ENCODE data around the gene TCF7L2.

The TCF7L2 gene

DNA sequence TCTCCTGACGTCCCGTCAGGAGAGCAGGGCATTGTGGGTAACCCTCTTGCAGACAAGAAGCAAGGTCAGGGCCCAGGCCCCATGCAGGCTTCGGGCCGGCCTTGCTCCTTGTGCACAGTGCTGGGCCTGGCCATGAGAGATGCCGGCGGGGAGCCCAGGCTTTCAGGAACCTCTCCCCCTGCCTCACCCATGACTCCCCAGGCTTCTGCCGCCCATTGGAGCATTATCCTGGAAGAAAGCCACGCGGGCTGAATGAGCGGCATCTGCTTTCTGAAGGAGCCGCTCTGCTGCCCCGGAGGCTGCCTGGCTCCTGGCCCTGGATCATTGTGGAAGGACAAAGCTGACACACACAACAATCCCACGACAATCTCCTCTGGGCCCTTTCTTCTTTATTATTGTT, 233.5 kb downstream of the TCF7L2 start:
- H3K4me1 ChIP-seq: peaks cover 0 to 25% (median 17%) of the 10 kb centered on the region in 4 donors
- TF ChIP-seq, protein P1, sequence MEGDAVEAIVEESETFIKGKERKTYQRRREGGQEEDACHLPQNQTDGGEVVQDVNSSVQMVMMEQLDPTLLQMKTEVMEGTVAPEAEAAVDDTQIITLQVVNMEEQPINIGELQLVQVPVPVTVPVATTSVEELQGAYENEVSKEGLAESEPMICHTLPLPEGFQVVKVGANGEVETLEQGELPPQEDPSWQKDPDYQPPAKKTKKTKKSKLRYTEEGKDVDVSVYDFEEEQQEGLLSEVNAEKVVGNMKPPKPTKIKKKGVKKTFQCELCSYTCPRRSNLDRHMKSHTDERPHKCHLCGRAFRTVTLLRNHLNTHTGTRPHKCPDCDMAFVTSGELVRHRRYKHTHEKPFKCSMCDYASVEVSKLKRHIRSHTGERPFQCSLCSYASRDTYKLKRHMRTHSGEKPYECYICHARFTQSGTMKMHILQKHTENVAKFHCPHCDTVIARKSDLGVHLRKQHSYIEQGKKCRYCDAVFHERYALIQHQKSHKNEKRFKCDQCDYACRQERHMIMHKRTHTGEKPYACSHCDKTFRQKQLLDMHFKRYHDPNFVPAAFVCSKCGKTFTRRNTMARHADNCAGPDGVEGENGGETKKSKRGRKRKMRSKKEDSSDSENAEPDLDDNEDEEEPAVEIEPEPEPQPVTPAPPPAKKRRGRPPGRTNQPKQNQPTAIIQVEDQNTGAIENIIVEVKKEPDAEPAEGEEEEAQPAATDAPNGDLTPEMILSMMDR (IDR thresholded peaks at IDR 0.05): no peak

GRCh38 chr10:113187063-113187777, 237.2 kb downstream of the TCF7L2 start:
- intact Hi-C loops (cut with DNase I; ENCODE audit: low total_unique reads): no loop called here
- TF ChIP-seq, protein P1 (IDR thresholded peaks at IDR 0.05): no peak

More for the DNA sequence above, 233.5 kb downstream of the TCF7L2 start:
- Histone ChIP-seq H3K4me3 (no peak overlapping the region), H3K27ac (no peak overlapping the region), H3K27me3 (no peaks in the 10 kb centered on the region), H3K9me3 (no peaks in the 10 kb centered on the region), H3K36me3 (no peaks in the 10 kb centered on the region)
- intact Hi-C loops (cut with DNase I; ENCODE audit: low total_unique reads): no loop called here
- DNase-seq: no peak

GRCh38 chr10:113199459-113199858, 249.4 kb downstream of the TCF7L2 start:
- TF ChIP-seq, protein P1 (IDR thresholded peaks at IDR 0.05): no peak
- no peaks in the 10 kb centered on the region for H3K4me1 ChIP-seq

More at GRCh38 chr10:113187063-113187777, 237.2 kb downstream of the TCF7L2 start:
- H3K4me1 ChIP-seq: peaks cover 0 to 14% (median 13%) of the 10 kb centered on the region in 4 donors
- H3K4me3 ChIP-seq: no peak overlapping the region
- peak; percentile 42 to 84 for DNase-seq
- H3K9me3 ChIP-seq: no peaks in the 10 kb centered on the region
- H3K27me3 ChIP-seq: no peaks in the 10 kb centered on the region
- peak overlapping the region; percentile 26 to 56 for H3K27ac ChIP-seq
- H3K36me3 ChIP-seq: no peaks in the 10 kb centered on the region

DNA sequence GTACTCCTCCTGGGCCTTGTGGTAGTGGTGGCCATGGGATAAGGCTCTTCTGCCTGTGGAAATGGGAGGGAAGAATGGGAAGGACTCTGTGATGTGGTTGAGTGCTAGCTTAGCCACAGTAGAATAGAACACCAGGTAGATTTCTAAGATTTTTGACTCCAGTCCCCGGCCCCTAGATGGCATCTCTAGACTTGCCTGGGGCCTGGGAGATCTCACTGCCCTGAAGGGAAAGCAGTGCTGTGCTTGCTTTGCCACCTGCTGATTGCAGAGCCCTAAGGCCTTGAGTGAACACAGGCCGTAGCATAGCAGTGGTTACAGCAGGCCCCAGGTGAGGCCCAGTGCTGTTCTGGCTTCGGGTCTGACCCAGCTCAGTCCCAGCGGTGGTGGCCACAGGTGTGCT, 252.0 kb downstream of the TCF7L2 start:
- no peaks in the 10 kb centered on the region for H3K27me3 ChIP-seq
- TF ChIP-seq, protein P1 (IDR thresholded peaks at IDR 0.05): no peak
- no peak overlapping the region for H3K27ac ChIP-seq
- H3K9me3 ChIP-seq: peaks cover under 1 to 36% (median 3%) of the 10 kb centered on the region in 3 donors
- H3K4me3 ChIP-seq: no peak overlapping the region
- intact Hi-C loops (cut with DNase I; ENCODE audit: low total_unique reads): no loop called here
- DNase-seq: no peak
- H3K4me1 ChIP-seq: no peaks in the 10 kb centered on the region
- no peaks in the 10 kb centered on the region for H3K36me3 ChIP-seq

More at GRCh38 chr10:113199459-113199858, 249.4 kb downstream of the TCF7L2 start:
- Histone ChIP-seq H3K27me3 (no peaks in the 10 kb centered on the region), H3K9me3 (peaks cover 0 to 18% (median 0%) of the 10 kb centered on the region in 3 donors), H3K36me3 (no peaks in the 10 kb centered on the region), H3K4me3 (no peak overlapping the region), H3K27ac (no peak overlapping the region)
- intact Hi-C loops (cut with DNase I; ENCODE audit: low total_unique reads): no loop called here
- DNase-seq: no peak

GRCh38 chr10:113207924-113208323, 257.9 kb downstream of the TCF7L2 start:
- Histone ChIP-seq H3K27me3 (no peaks in the 10 kb centered on the region), H3K36me3 (no peaks in the 10 kb centered on the region), H3K9me3 (peaks cover 6 to 46% (median 17%) of the 10 kb centered on the region in 3 donors), H3K4me1 (no peaks in the 10 kb centered on the region), H3K27ac (no peak overlapping the region), H3K4me3 (no peak overlapping the region)
- intact Hi-C loops (cut with DNase I; ENCODE audit: low total_unique reads): no loop called here
- DNase-seq: no peak
- TF ChIP-seq, protein P1 (IDR thresholded peaks at IDR 0.05): no peak
